Fibroblast of skin of left biceps (primary cell): ENCODE measurements around the gene CRCP.
"Not testable (repeated sequence)": the region's sequence is repeated elsewhere in the genome, so short reads cannot be mapped to it uniquely, and the experiment has no call there.

Experiments
- DNase-seq, 2 experiments: peaks; one replicate each; pipeline ENCODE4 v3.0.0-alpha.2; 2013; ENCODE audit warnings: low read depth in 2 of 2

CRCP gene

GRCh38 chr7:66108410-66108809 is 6.2 kb upstream of the CRCP start:
- not testable (repeated sequence) for DNase-seq

GRCh38 chr7:66110856-66111255 is 3.8 kb upstream of the CRCP start:
- peak; percentile 76 to 77 for DNase-seq

- not testable (repeated sequence) for DNase-seq
Observed at GRCh38 chr7:66116680-66117420, 2.2 kb downstream of the CRCP start.

- no peak for DNase-seq
Observed at GRCh38 chr7:66118603-66119002, 4.0 kb downstream of the CRCP start.

- no peak for DNase-seq
Observed at GRCh38 chr7:66119245-66119850, 4.7 kb downstream of the CRCP start.

- no peak for DNase-seq
Observed at GRCh38 chr7:66123175-66123528, 8.5 kb downstream of the CRCP start.

GRCh38 chr7:66124569-66124861 is 9.9 kb downstream of the CRCP start:
- DNase-seq, result not testable (repeated sequence)

GRCh38 chr7:66125052-66125694 is 10.5 kb downstream of the CRCP start:
- no peak for DNase-seq

GRCh38 chr7:66125781-66126352 is 11.2 kb downstream of the CRCP start:
- DNase-seq, result not testable (repeated sequence)

- DNase-seq, result not testable (repeated sequence)
Observed at GRCh38 chr7:66127172-66127571, 12.5 kb downstream of the CRCP start.

GRCh38 chr7:66138994-66139752 is 24.5 kb downstream of the CRCP start:
- DNase-seq, result no peak

- DNase-seq, result peak in 1 of 2 experiments; percentile 53
Observed at GRCh38 chr7:66140924-66141323, 26.3 kb downstream of the CRCP start.

- no peak for DNase-seq
Observed at GRCh38 chr7:66142334-66142733, 27.7 kb downstream of the CRCP start.

- DNase-seq, result no peak
Observed at GRCh38 chr7:66142996-66143395, 28.3 kb downstream of the CRCP start.

- no peak for DNase-seq
Observed at GRCh38 chr7:66143876-66144332, 29.3 kb downstream of the CRCP start.

GRCh38 chr7:66145400-66146104 is 30.9 kb downstream of the CRCP start:
- DNase-seq, result no peak

GRCh38 chr7:66146701-66147100 is 32.1 kb downstream of the CRCP start:
- peak in 1 of 2 experiments; percentile 32 for DNase-seq

- not testable (repeated sequence) for DNase-seq
Observed at GRCh38 chr7:66147657-66148056, 33.0 kb downstream of the CRCP start.

- DNase-seq, result no peak
Observed at GRCh38 chr7:66150471-66150870, 35.8 kb downstream of the CRCP start.

GRCh38 chr7:66152371-66153191 is 37.9 kb downstream of the CRCP start:
- DNase-seq, result no peak
